SK-N-SH treated with all-trans-retinoic acid at 6 μM for 48 hours (cell line): ENCODE measurements around the gene POLDIP3.
A peak's percentile ranks its signal among the peaks of the same experiment; 100 is the strongest.
"Not testable (repeated sequence)": the region's sequence is repeated elsewhere in the genome, so short reads cannot be mapped to it uniquely, and the experiment has no call there.

Experiments used
- ATAC-seq: fragments of 200-7000 bp; cut with Tn5 transposase; 3 replicates; pipeline ENCODE4 v1.9.1; 2020; ENCODE audit warnings: mild to moderate bottlenecking, moderate library complexity
- ARNTL ChIP-seq: fragments of 450-650 bp; formaldehyde crosslinking; IDR thresholded peaks from 2 replicates; pipeline ENCODE4 v1.5.0; 2020; ENCODE audit warnings: low read depth, mild to moderate bottlenecking, moderate library complexity, borderline replicate concordance
- BACH2 ChIP-seq: fragments of 250-450 bp; sonication (Bioruptor Pico); IDR thresholded peaks from 2 replicates; pipeline ENCODE4 v1.9.0; 2021; ENCODE audit warnings: mild to moderate bottlenecking, borderline replicate concordance
- CREB5 ChIP-seq: fragments of 250-450 bp; sonication (Bioruptor Pico); IDR thresholded peaks from 2 replicates; pipeline ENCODE4 v1.5.1; 2020; ENCODE audit warnings: low read depth, mild to moderate bottlenecking, moderate library complexity
- CSDC2 ChIP-seq: fragments of 250-450 bp; sonication (Bioruptor Pico); IDR thresholded peaks from 2 replicates; pipeline ENCODE4 v1.5.0; 2020; ENCODE audit warnings: mild to moderate bottlenecking, moderate library complexity
- CSRNP3 ChIP-seq: fragments of 250-450 bp; sonication (Bioruptor Pico); IDR thresholded peaks from 2 replicates; pipeline ENCODE4 v1.5.1; 2021; ENCODE audit warnings: mild to moderate bottlenecking, moderate library complexity
- GLIS3 ChIP-seq: fragments of 250-450 bp; sonication (Bioruptor Pico); IDR thresholded peaks from 2 replicates; pipeline ENCODE4 v1.5.0; 2020; ENCODE audit warnings: mild to moderate bottlenecking, moderate library complexity
- ISL1 ChIP-seq: fragments of 250-450 bp; sonication (Bioruptor Pico); IDR thresholded peaks from 2 replicates; pipeline ENCODE4 v2.1.2; 2022; ENCODE audit warnings: mild to moderate bottlenecking, moderate library complexity
- OSR1 ChIP-seq: fragments of 250-450 bp; sonication (Bioruptor Pico); IDR thresholded peaks from 2 replicates; pipeline ENCODE4 v1.8.0; 2022; ENCODE audit warnings: moderate library complexity, mild to moderate bottlenecking, inconsistent platforms
- PATZ1 ChIP-seq: fragments of 250-450 bp; sonication (Bioruptor Pico); IDR thresholded peaks from 2 replicates; pipeline ENCODE4 v1.8.0; 2020; ENCODE audit warnings: mild to moderate bottlenecking, moderate library complexity, borderline replicate concordance
- POU6F1 ChIP-seq: fragments of 250-450 bp; sonication (Bioruptor Pico); IDR thresholded peaks from 2 replicates; pipeline ENCODE4 v1.8.0; 2021; ENCODE audit warnings: low read depth, mild to moderate bottlenecking, moderate library complexity, borderline replicate concordance
- PPARA ChIP-seq: fragments of 250-450 bp; sonication (Bioruptor Pico); IDR thresholded peaks from 2 replicates; pipeline ENCODE4 v1.5.0; 2020; ENCODE audit warnings: mild to moderate bottlenecking, borderline replicate concordance
- RARB ChIP-seq: fragments of 250-450 bp; sonication (Bioruptor Pico); IDR thresholded peaks from 2 replicates; pipeline ENCODE4 v1.8.0; 2021; ENCODE audit warnings: mild to moderate bottlenecking, moderate library complexity
- SNAI2 ChIP-seq: fragments of 250-450 bp; sonication (Bioruptor Pico); IDR thresholded peaks from 2 replicates; pipeline ENCODE4 v1.5.0; 2020; ENCODE audit warnings: mild to moderate bottlenecking, moderate library complexity
- TCF4 ChIP-seq: fragments of 250-450 bp; sonication (Bioruptor Pico); IDR thresholded peaks from 2 replicates; pipeline ENCODE4 v1.8.0; 2021; ENCODE audit warnings: mild to moderate bottlenecking, moderate library complexity, borderline replicate concordance
- TOX ChIP-seq: fragments of 250-450 bp; sonication (Bioruptor Pico); IDR thresholded peaks from 2 replicates; pipeline ENCODE4 v1.8.0; 2021; ENCODE audit warnings: mild to moderate bottlenecking, moderate library complexity, borderline replicate concordance
- TSHZ2 ChIP-seq: fragments of 250-450 bp; sonication (Bioruptor Pico); IDR thresholded peaks from 2 replicates; pipeline ENCODE4 v1.5.0; 2020; ENCODE audit warnings: mild to moderate bottlenecking, moderate library complexity
- ZC3H10 ChIP-seq: fragments of 250-450 bp; sonication (Bioruptor Pico); IDR thresholded peaks from 2 replicates; pipeline ENCODE4 v1.5.1; 2021; ENCODE audit warnings: mild to moderate bottlenecking, moderate library complexity
- ZFP3 ChIP-seq: fragments of 250-450 bp; sonication (Bioruptor Pico); IDR thresholded peaks from 2 replicates; pipeline ENCODE4 v1.5.0; 2020; ENCODE audit warnings: mild to moderate bottlenecking, moderate library complexity
- ZFP30 ChIP-seq: fragments of 450-650 bp; formaldehyde crosslinking; IDR thresholded peaks from 2 replicates; pipeline ENCODE4 v1.5.0; 2022; ENCODE audit warnings: mild to moderate bottlenecking, moderate library complexity
- ZNF565 ChIP-seq: fragments of 450-650 bp; formaldehyde crosslinking; conservative IDR thresholded peaks from 2 replicates; pipeline ENCODE4 v1.5.0; 2020; ENCODE audit warnings: low read depth, mild to moderate bottlenecking, moderate library complexity
- ZNF8 ChIP-seq: fragments of 450-650 bp; formaldehyde crosslinking; IDR thresholded peaks from 2 replicates; pipeline ENCODE4 v1.5.0; 2020; ENCODE audit warnings: mild to moderate bottlenecking, moderate library complexity

Gene POLDIP3

GRCh38 chr22:42581762-42582716 lies 32.6 kb downstream of the POLDIP3 start:
- TF ChIP-seq SNAI2 (CRISPR knock-in tag) (no peak), BACH2 (no peak), ZFP3 (CRISPR knock-in tag) (no peak), ARNTL (no peak), PATZ1 (CRISPR knock-in tag) (no peak), RARB (CRISPR knock-in tag) (no peak), ZC3H10 (no peak), POU6F1 (CRISPR knock-in tag) (no peak), TSHZ2 (CRISPR knock-in tag) (no peak), CSDC2 (CRISPR knock-in tag) (no peak), ISL1 (CRISPR knock-in tag) (no peak), ZNF8 (CRISPR knock-in tag) (no peak), OSR1 (CRISPR knock-in tag) (no peak), PPARA (CRISPR knock-in tag) (no peak), GLIS3 (no peak), ZFP30 (CRISPR knock-in tag) (no peak), CREB5 (CRISPR knock-in tag) (no peak)
- peak; percentile 93 for ATAC-seq

GRCh38 chr22:42581194-42581761 lies 33.4 kb downstream of the POLDIP3 start:
- ATAC-seq, result not testable (repeated sequence)

- not testable (repeated sequence) for ATAC-seq
Measured at GRCh38 chr22:42580040-42580439, 34.6 kb downstream of the POLDIP3 start.

- TF ChIP-seq ZNF565 (CRISPR knock-in tag) (no peak), PPARA (CRISPR knock-in tag) (no peak), TOX (CRISPR knock-in tag) (no peak), ISL1 (CRISPR knock-in tag) (no peak), GLIS3 (no peak), TCF4 (CRISPR knock-in tag) (no peak), CREB5 (CRISPR knock-in tag) (no peak), ZNF8 (CRISPR knock-in tag) (no peak), ZFP30 (CRISPR knock-in tag) (no peak), CSRNP3 (no peak), RARB (CRISPR knock-in tag) (no peak), ZFP3 (CRISPR knock-in tag) (no peak)
- no peak for ATAC-seq
Measured at GRCh38 chr22:42577623-42578240, 37.0 kb downstream of the POLDIP3 start.

GRCh38 chr22:42577141-42577540 lies 37.5 kb downstream of the POLDIP3 start:
- not testable (repeated sequence) for ATAC-seq

GRCh38 chr22:42575996-42576574 lies 38.6 kb downstream of the POLDIP3 start:
- ATAC-seq, result not testable (repeated sequence)
